A549 (cell line): ENCODE data around the gene EFNB2. TPM values are rescaled to one million over a fixed set of nuclear protein-coding genes. Genes with fewer than 3 reads are reported as not detected.

Experiments
- ATAC-seq, 2 experiments: fragments of 200-7000 bp in 1 of 2; fragments of >200 bp in 1 of 2; cut with Nextera tagmentation in 1 of 2; cut with Tn5 transposase in 1 of 2; 3 replicates each; pipeline versions ENCODE4 v1.8.0 to v1.9.1; 2018 to 2020; ENCODE audit warnings: mild to moderate bottlenecking in 1 of 2, moderate library complexity in 1 of 2
- CTCF ChIA-PET: fragments of 300-600 bp; sonication (Branson Sonifier 250); formaldehyde crosslinking; extraction: SDS; loops from one replicate; lab custom pipeline; 2021; ENCODE audit warnings: antibody characterized with exemption, inconsistent platforms; lab: Yijun Ruan, JAX
- POLR2A ChIA-PET: fragments of 350-600 bp; formaldehyde crosslinking; extraction: SDS; loops from one replicate; lab custom pipeline; 2021; ENCODE audit warnings: antibody characterized with exemption, inconsistent platforms; lab: Yijun Ruan, JAX
- DNase-seq, 2 experiments: peaks; one replicate each; pipeline versions ENCODE4 v3.0.0 to v3.0.0-alpha.2; 2011 to 2016; ENCODE audit warnings: low read depth in 1 of 2, low spot score in 1 of 2
- FAIRE-seq: peaks from 2 replicates; lab custom pipeline; 2011; peaks lifted over from hg19 to GRCh38; lab: Jason Lieb, UNC
- H3K27ac ChIP-seq, 2 experiments: fragments of >200 bp; sonication (Bioruptor Twin); formaldehyde crosslinking; 3 replicates each; pipeline ENCODE4 v1.5.1; 2016 to 2017
- H3K4me1 ChIP-seq: fragments of >200 bp; sonication (Bioruptor Twin); formaldehyde crosslinking; 3 replicates; pipeline ENCODE4 v1.6.1; 2016
- H3K4me2 ChIP-seq: fragments of >200 bp; sonication (Bioruptor Twin); formaldehyde crosslinking; 3 replicates; pipeline ENCODE4 v1.6.1; 2016
- H3K4me3 ChIP-seq: fragments of >200 bp; sonication (Bioruptor Twin); formaldehyde crosslinking; 3 replicates; pipeline ENCODE4 v1.5.1; 2016
- H3K9me3 ChIP-seq: fragments of >200 bp; sonication (Bioruptor Twin); formaldehyde crosslinking; 3 replicates; pipeline ENCODE4 v1.6.1; 2016
- CEBPB ChIP-seq, 2 experiments: fragments of >200 bp in 1 of 2; sonication (Bioruptor Twin) in 1 of 2; formaldehyde crosslinking in 1 of 2; IDR thresholded peaks; 2 replicates each; pipeline ENCODE4 v1.6.1; 2012 to 2016
- CHD4 ChIP-seq: fragments of 200-600 bp; sonication (generic); IDR thresholded peaks from 2 replicates; pipeline ENCODE4 v1.6.1; 2016; ENCODE audit warnings: antibody characterized with exemption, mild to moderate bottlenecking, borderline replicate concordance
- EHMT2 ChIP-seq: fragments of 200-600 bp; sonication (generic); IDR thresholded peaks from 2 replicates; pipeline ENCODE4 v1.6.1; 2016; ENCODE audit warnings: antibody characterized with exemption, low read depth, mild to moderate bottlenecking, moderate library complexity
- ESRRA ChIP-seq: fragments of 150-350 bp; IDR thresholded peaks from 2 replicates; pipeline ENCODE4 v1.6.1; 2014; ENCODE audit warnings: mild to moderate bottlenecking, low read length, borderline replicate concordance
- FOSL2 ChIP-seq, 2 experiments: fragments of 450-650 bp in 1 of 2; fragments of >200 bp in 1 of 2; sonication (Bioruptor Twin) in 1 of 2; formaldehyde crosslinking; IDR thresholded peaks; 2 replicates each; pipeline versions ENCODE4 v1.5.0 to v1.6.1; 2016 to 2020; ENCODE audit warnings: mild to moderate bottlenecking in 1 of 2, moderate library complexity in 1 of 2
- FOXS1 ChIP-seq: fragments of 250-450 bp; sonication (Bioruptor Pico); IDR thresholded peaks from 2 replicates; pipeline ENCODE4 v1.5.0; 2020; ENCODE audit warnings: mild to moderate bottlenecking, moderate library complexity
- GATA3 ChIP-seq: IDR thresholded peaks from 2 replicates; pipeline ENCODE4 v1.6.1; 2012; ENCODE audit warnings: borderline replicate concordance
- HOXA7 ChIP-seq: fragments of 250-450 bp; sonication (Bioruptor Pico); IDR thresholded peaks from 2 replicates; pipeline ENCODE4 v1.5.0; 2020; ENCODE audit warnings: mild to moderate bottlenecking, moderate library complexity
- HOXB13 ChIP-seq: fragments of 250-450 bp; sonication (Bioruptor Pico); IDR thresholded peaks from 2 replicates; pipeline ENCODE4 v1.5.0; 2020; ENCODE audit warnings: low read depth, mild to moderate bottlenecking, moderate library complexity
- JUN ChIP-seq, 2 experiments: fragments of >200 bp; sonication (Bioruptor Twin); formaldehyde crosslinking; IDR thresholded peaks; 2 replicates in 1 of 2; 3 replicates in 1 of 2; pipeline ENCODE4 v1.6.1; 2016 to 2017
- JUNB ChIP-seq: fragments of >200 bp; sonication (Bioruptor Twin); formaldehyde crosslinking; IDR thresholded peaks from 2 replicates; pipeline ENCODE4 v1.6.1; 2016
- KDM5A ChIP-seq: fragments of 200-600 bp; sonication (generic); IDR thresholded peaks from 2 replicates; pipeline ENCODE4 v1.6.1; 2016; ENCODE audit warnings: antibody characterized with exemption, mild to moderate bottlenecking
- NFE2L2 ChIP-seq: fragments of 150-350 bp; conservative IDR thresholded peaks from 2 replicates; pipeline ENCODE4 v1.6.1; 2014; ENCODE audit warnings: low read length
- PHF8 ChIP-seq: fragments of 200-600 bp; sonication (generic); IDR thresholded peaks from 2 replicates; pipeline ENCODE4 v1.6.1; 2016; ENCODE audit warnings: low read depth, mild to moderate bottlenecking, antibody characterized with exemption, moderate library complexity, borderline replicate concordance
- POLR2A ChIP-seq: IDR thresholded peaks from 2 replicates; pipeline ENCODE4 v1.6.1; 2012; ENCODE audit warnings: mild to moderate bottlenecking, low read length
- RAD21 ChIP-seq, 2 experiments: fragments of >200 bp in 1 of 2; sonication (Bioruptor Twin) in 1 of 2; formaldehyde crosslinking in 1 of 2; IDR thresholded peaks in 1 of 2; conservative IDR thresholded peaks in 1 of 2; 2 replicates in 1 of 2; 3 replicates in 1 of 2; pipeline ENCODE4 v1.6.1; 2012 to 2018; ENCODE audit warnings: inconsistent platforms in 1 of 2
- SMC3 ChIP-seq: fragments of >200 bp; sonication (Bioruptor Twin); formaldehyde crosslinking; IDR thresholded peaks from 3 replicates; pipeline ENCODE4 v1.6.1; 2018; ENCODE audit warnings: inconsistent platforms
- SREBF2 ChIP-seq: fragments of 450-650 bp; IDR thresholded peaks from 2 replicates; pipeline ENCODE4 v1.6.1; 2014; ENCODE audit warnings: mild to moderate bottlenecking, moderate library complexity
- ZFP36 ChIP-seq: fragments of 450-650 bp; IDR thresholded peaks from 2 replicates; pipeline ENCODE4 v1.6.1; 2014; ENCODE audit warnings: borderline replicate concordance; ENCODE audit not compliant: partially characterized antibody
- ZNF302 ChIP-seq: fragments of 250-450 bp; sonication (Bioruptor Pico); IDR thresholded peaks from 2 replicates; pipeline ENCODE4 v1.9.0; 2021; ENCODE audit warnings: inconsistent platforms, mild to moderate bottlenecking, moderate library complexity
- ZSCAN20 ChIP-seq: fragments of 250-450 bp; sonication (Bioruptor Pico); IDR thresholded peaks from 2 replicates; pipeline ENCODE4 v1.8.0; 2022; ENCODE audit warnings: mild to moderate bottlenecking, moderate library complexity
- WGBS: methylation state at CpG from one replicate; pipeline ENCODE4 v1.1.6; 2017; ENCODE audit errors: missing lambda C conversion rate; 5-methylcytosine and 5-hydroxymethylcytosine counted together
- polyA plus RNA-seq, 4 experiments: library from polyadenylated mRNA; depleted of rRNA in 3 of 4; stranded (reverse); fragments of >200 nt; fragmentation: RNase III in 1 of 4; extraction: RNeasy Plus Mini Kit Qiagen cat#74134 plus additional on column Dnase treatment in 1 of 4; gene quantifications; 2 replicates in 3 of 4; 3 replicates in 1 of 4; pipeline ENCODE4 v1.2.3, GENCODE V29; 2011 to 2017
- TF ChIP-seq, protein P1 (sequence below): IDR thresholded peaks from 2 replicates; pipeline ENCODE4 v1.6.1; 2012
- TF ChIP-seq, protein P2 (sequence below): fragments of >200 bp; sonication (Bioruptor Twin); formaldehyde crosslinking; IDR thresholded peaks from 2 replicates; pipeline ENCODE4 v1.6.1; 2016
- TF ChIP-seq, protein P3 (sequence below): fragments of >200 bp; sonication (Bioruptor Twin); formaldehyde crosslinking; IDR thresholded peaks from 3 replicates; pipeline ENCODE4 v1.6.1; 2016

EFNB2 gene
- polyA plus RNA-seq, 2 of the 4 experiments (the other 2 are of a cell fraction): 1.0 to 1.3 TPM

DNA sequence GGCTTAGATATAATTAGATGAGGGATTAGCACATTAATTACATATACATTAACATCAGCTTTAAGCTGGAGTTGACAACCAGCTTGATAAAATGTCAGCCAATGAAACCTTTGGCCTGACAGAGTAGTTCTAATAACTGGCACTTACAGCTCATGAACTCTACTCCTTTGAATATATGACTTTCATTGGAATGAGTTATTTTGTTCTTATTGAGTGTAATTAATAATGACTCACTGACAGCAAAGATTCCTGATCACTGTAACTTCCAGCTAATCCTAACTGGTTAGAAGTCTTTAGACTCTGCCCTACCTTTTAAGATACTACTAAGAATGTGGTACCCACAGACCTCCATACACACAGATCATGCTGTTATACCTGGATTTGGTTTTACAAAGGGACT lies 41.0 kb downstream of the EFNB2 start:
- no peak for ATAC-seq

DNA sequence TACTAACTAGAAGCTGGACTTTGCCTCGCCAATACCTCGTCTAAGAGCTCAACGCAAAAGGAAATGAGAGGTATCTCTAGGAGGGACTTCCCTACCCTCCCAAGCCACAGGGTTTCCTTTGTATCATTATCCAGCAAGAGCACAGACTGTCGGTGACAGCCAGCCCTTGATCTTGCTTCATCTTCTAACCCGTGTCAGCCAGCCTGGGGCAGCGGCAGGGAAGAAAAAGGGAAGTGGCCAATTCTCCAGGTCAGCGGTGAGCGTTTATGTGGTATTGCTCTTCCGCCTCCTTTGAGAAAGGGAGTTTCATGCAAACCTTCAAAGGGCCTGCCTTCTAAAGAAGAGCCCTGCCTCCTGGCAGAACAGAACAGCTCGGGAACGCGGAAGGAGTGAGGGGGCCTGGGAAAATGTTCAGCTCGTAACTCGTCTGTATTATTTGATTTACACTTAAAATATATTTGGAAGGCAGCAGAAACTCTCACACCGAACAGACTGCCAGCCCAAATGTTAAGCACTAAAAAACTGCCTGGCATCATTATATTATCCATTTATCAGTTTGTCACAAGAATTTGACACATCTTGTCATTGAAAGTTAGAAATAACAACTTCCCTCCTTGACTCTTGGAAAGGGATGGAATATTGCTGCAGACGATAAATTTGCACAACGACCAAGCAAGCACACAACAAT lies 41.8 kb downstream of the EFNB2 start:
- ATAC-seq: no peak

More for the DNA sequence above, 41.0 kb downstream of the EFNB2 start:
- H3K4me3 ChIP-seq: no peak overlapping the region
- H3K27ac ChIP-seq: no peak overlapping the region
- no peaks in the 10 kb centered on the region for H3K9me3 ChIP-seq
- ChIA-PET POLR2A (no interaction called here), CTCF (no interaction called here)
- no peak overlapping the region for H3K4me2 ChIP-seq
- DNase-seq (no peak), FAIRE-seq (no peak)
- H3K4me1 ChIP-seq: no peaks in the 10 kb centered on the region
- no peak for TF ChIP-seq HOXB13 (CRISPR knock-in tag)
- TF ChIP-seq KDM5A: no peak
- no peak for TF ChIP-seq FOXS1 (CRISPR knock-in tag)

DNA sequence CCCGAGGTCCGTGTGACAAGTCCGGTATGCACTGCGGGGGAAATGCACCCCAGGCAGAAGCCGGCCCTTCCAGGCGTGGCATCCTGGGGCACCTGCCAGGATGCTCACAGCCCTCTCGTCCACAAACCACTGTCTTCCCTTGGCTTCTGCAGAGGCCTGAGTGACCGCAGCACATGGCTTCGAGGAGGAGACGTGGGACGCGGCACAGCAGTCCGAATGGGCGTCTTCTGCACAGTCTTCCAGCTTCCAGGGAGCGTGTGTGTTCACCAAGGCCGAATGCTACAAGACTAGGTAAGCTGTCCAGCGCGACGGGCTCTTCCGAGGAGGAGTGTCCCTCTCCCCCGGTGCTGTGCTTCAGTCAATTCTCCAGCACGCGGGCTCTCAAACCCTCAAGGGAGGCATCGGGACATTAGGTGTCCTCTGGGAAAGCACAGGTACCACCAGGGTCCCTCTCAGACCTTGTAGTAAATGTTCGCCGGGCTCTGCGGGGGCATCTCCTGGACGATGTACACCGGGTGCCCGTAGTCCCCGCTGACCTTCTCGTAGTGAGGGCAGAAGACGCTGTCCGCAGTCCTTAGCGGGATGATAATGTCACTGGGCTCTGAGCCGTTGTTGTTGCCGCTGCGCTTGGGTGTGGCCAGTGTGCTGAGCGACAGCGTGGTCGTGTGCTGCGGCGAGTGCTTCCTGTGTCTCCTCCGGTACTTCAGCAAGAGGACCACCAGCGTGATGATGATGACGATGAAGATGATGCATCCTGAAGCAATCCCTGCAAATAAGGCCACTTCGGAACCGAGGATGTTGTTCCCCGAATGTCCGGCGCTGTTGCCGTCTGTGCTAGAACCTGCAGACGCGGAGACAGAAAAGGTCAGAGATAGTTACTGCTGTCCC lies 42.6 kb downstream of the EFNB2 start:
- no peaks in the 10 kb centered on the region for H3K4me1 ChIP-seq
- ChIA-PET CTCF (interaction anchor here (1.1 kb wide), 1 partner anchor 15 kb away, joined by 3 read pairs; no protein-coding TSS in a partner anchor), POLR2A (no interaction called here)
- H3K4me2 ChIP-seq: no peak overlapping the region
- TF ChIP-seq POLR2A (no peak), CHD4 (no peak), SMC3 (no peak), SREBF2 (no peak), GATA3 (no peak), FOSL2 (IDR thresholded peaks at IDR 0.05) (no peak), FOSL2 (CRISPR knock-in tag; IDR thresholded peaks at IDR 0.05) (no peak), CEBPB (IDR thresholded peaks at IDR 0.05) (no peak), JUNB (no peak), ESRRA (no peak), RAD21 (conservative IDR thresholded peaks at IDR 0.05 in 1 of 2, IDR thresholded peaks at IDR 0.05 in 1 of 2) (no peak), JUN (IDR thresholded peaks at IDR 0.05) (no peak)
- TF ChIP-seq, protein P1, sequence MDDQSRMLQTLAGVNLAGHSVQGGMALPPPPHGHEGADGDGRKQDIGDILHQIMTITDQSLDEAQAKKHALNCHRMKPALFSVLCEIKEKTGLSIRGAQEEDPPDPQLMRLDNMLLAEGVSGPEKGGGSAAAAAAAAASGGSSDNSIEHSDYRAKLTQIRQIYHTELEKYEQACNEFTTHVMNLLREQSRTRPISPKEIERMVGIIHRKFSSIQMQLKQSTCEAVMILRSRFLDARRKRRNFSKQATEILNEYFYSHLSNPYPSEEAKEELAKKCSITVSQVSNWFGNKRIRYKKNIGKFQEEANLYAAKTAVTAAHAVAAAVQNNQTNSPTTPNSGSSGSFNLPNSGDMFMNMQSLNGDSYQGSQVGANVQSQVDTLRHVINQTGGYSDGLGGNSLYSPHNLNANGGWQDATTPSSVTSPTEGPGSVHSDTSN: no peak
- FAIRE-seq (no peak), DNase-seq (no peak), ATAC-seq (no peak)
- no peak overlapping the region for H3K4me3 ChIP-seq
- H3K27ac ChIP-seq: no peak overlapping the region
- no peaks in the 10 kb centered on the region for H3K9me3 ChIP-seq
- WGBS: 80% methylated on average over 27 of the region's 54 CpGs

More for the DNA sequence above, 41.8 kb downstream of the EFNB2 start:
- FAIRE-seq (no peak), DNase-seq (no peak)
- TF ChIP-seq, protein P2, sequence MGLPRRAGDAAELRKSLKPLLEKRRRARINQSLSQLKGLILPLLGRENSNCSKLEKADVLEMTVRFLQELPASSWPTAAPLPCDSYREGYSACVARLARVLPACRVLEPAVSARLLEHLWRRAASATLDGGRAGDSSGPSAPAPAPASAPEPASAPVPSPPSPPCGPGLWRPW: no peak
- H3K4me1 ChIP-seq: no peaks in the 10 kb centered on the region
- H3K27ac ChIP-seq: no peak overlapping the region
- no peak overlapping the region for H3K4me3 ChIP-seq
- ChIA-PET CTCF (interaction anchor here (1.1 kb wide), 1 partner anchor 16 kb away, joined by 3 read pairs; no protein-coding TSS in a partner anchor), POLR2A (interaction anchor here (0.6 kb wide), 1 partner anchor 1229 kb away, joined by 3 read pairs; no protein-coding TSS in a partner anchor)
- no peak overlapping the region for H3K4me2 ChIP-seq
- 69% methylated on average over 16 of the region's 17 CpGs for WGBS
- no peaks in the 10 kb centered on the region for H3K9me3 ChIP-seq

DNA sequence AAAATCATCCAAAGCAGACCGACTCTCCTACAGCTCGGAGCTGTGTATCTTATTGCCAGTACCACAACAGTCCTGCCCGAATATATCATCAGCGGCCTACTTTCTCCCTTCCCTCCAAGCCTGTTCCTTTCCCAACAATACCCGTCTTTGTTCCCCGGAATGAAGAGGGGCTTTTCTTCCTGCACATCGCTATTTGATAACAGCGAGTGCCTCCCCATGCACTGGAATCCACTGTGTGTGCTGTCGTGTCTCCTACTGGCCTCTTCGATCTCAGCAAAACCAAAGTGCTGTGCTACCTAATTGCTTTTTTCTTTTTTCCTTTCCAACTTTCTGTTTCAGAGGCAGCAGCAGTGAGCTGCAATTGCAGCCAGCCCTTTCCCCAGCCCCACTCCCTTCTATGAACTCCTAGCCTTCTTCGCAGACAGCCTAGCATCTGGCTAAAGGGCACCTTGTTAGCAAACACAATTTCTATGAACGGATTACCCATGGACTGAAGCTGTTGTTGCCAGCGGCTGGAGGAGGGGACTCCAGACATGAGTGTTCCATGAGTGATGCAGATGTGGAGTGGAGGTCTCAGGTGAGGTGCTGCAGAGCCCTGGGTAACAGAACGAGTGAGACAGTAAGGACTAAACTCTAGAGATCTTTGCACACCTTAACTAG lies 43.4 kb downstream of the EFNB2 start:
- DNase-seq (no peak), FAIRE-seq (no peak), ATAC-seq (no peak)
- 80% methylated on average over 14 of the region's 14 CpGs for WGBS
- H3K4me2 ChIP-seq: no peak overlapping the region
- H3K4me3 ChIP-seq: no peak overlapping the region
- CTCF ChIA-PET: no interaction called here
- POLR2A ChIA-PET: no interaction called here
- H3K4me1 ChIP-seq: no peaks in the 10 kb centered on the region
- no peaks in the 10 kb centered on the region for H3K9me3 ChIP-seq
- no peak overlapping the region for H3K27ac ChIP-seq
- TF ChIP-seq ZFP36: no peak
- TF ChIP-seq ZSCAN20 (CRISPR knock-in tag): no peak
- TF ChIP-seq NFE2L2: no peak
- TF ChIP-seq ZNF302: no peak
- TF ChIP-seq, protein P2: no peak
- TF ChIP-seq PHF8: no peak
- no peak for TF ChIP-seq HOXA7
- TF ChIP-seq, protein P3, sequence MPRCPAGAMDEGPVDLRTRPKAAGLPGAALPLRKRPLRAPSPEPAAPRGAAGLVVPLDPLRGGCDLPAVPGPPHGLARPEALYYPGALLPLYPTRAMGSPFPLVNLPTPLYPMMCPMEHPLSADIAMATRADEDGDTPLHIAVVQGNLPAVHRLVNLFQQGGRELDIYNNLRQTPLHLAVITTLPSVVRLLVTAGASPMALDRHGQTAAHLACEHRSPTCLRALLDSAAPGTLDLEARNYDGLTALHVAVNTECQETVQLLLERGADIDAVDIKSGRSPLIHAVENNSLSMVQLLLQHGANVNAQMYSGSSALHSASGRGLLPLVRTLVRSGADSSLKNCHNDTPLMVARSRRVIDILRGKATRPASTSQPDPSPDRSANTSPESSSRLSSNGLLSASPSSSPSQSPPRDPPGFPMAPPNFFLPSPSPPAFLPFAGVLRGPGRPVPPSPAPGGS: no peak
- no peak for TF ChIP-seq EHMT2
